Neural progenitor cell (in vitro differentiated cells): ENCODE measurements around the gene ASAP2.

Experiments used
- EZH2 ChIP-seq: fragments of 200-600 bp; sonication (generic); IDR thresholded peaks from 2 replicates; pipeline ENCODE4 v1.6.1; 2017; ENCODE audit warnings: antibody characterized with exemption, mild to moderate bottlenecking, moderate library complexity
- EZH2phosphoT487 ChIP-seq: fragments of 200-600 bp; sonication (generic); IDR thresholded peaks from 2 replicates; pipeline ENCODE4 v1.6.1; 2017; ENCODE audit warnings: antibody characterized with exemption
- TF ChIP-seq, protein P1 (sequence below): fragments of 200-600 bp; sonication (generic); IDR thresholded peaks from 2 replicates; pipeline ENCODE4 v1.5.1; 2017; ENCODE audit warnings: antibody characterized with exemption, mild to moderate bottlenecking

DNA sequence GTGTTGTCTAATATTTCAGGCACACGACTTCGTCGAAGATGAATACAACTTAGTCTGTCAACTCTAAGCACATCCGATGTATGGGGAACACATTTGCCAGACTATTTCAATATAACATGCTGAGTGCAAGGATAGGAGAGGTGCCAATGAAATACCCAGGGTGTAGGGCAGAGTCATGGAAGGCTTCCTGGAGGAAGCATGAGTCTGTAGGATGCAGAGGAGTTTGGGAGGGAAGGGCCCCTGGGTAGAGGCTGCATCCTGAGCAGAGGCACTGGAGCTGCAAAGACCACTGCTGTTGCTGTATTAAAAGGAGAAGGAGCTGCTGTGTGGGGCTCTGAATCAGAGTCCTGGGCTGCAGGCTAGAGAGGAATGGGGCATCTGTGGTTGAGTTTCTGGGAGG, 89.9 kb downstream of the ASAP2 start:
- TF ChIP-seq, protein P1, sequence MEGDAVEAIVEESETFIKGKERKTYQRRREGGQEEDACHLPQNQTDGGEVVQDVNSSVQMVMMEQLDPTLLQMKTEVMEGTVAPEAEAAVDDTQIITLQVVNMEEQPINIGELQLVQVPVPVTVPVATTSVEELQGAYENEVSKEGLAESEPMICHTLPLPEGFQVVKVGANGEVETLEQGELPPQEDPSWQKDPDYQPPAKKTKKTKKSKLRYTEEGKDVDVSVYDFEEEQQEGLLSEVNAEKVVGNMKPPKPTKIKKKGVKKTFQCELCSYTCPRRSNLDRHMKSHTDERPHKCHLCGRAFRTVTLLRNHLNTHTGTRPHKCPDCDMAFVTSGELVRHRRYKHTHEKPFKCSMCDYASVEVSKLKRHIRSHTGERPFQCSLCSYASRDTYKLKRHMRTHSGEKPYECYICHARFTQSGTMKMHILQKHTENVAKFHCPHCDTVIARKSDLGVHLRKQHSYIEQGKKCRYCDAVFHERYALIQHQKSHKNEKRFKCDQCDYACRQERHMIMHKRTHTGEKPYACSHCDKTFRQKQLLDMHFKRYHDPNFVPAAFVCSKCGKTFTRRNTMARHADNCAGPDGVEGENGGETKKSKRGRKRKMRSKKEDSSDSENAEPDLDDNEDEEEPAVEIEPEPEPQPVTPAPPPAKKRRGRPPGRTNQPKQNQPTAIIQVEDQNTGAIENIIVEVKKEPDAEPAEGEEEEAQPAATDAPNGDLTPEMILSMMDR: no peak
- no peak for TF ChIP-seq EZH2
- no peak for TF ChIP-seq EZH2phosphoT487
